HL-60 (cell line): ENCODE data around the gene OSBPL10.

Source experiments
- DNase-seq, 2 experiments: peaks; one replicate each; pipeline ENCODE4 v3.0.0-alpha.2; 2010 to 2020; ENCODE audit warnings: low read depth in 1 of 2, low spot score in 1 of 2
- H3K27ac ChIP-seq: fragments of 250-450 bp; sonication (Bioruptor Pico); replicated peaks from 2 replicates; pipeline ENCODE4 v1.5.1; 2020; ENCODE audit warnings: mild to moderate bottlenecking, moderate library complexity
- H3K27me3 ChIP-seq: fragments of 250-450 bp; sonication (Bioruptor Pico); 2 replicates; pipeline ENCODE4 v1.5.1; 2021; ENCODE audit warnings: mild to moderate bottlenecking, moderate library complexity; ENCODE audit not compliant: insufficient read depth, poor library complexity, severe bottlenecking
- H3K4me3 ChIP-seq: replicated peaks from 2 replicates; pipeline ENCODE4 v1.5.1; 2011; ENCODE audit warnings: mild to moderate bottlenecking, control low read depth, low read length; ENCODE audit not compliant: insufficient read depth
- GABPA ChIP-seq: IDR thresholded peaks from 2 replicates; pipeline ENCODE4 v1.6.1; 2012; ENCODE audit warnings: low read depth
- POLR2AphosphoS5 ChIP-seq: IDR thresholded peaks from 2 replicates; pipeline ENCODE4 v1.6.1; 2012; ENCODE audit warnings: low read depth
- SPI1 ChIP-seq: IDR thresholded peaks from 2 replicates; pipeline ENCODE4 v1.6.1; 2012; ENCODE audit warnings: low read depth, mild to moderate bottlenecking, borderline replicate concordance
- TF ChIP-seq, protein P1 (sequence below): IDR thresholded peaks from 2 replicates; pipeline ENCODE4 v1.6.1; 2012; ENCODE audit warnings: low read depth; ENCODE audit not compliant: insufficient replicate concordance
- TF ChIP-seq, protein P2 (sequence below): IDR thresholded peaks from one replicate; pipeline ENCODE4 v1.5.1; 2011; ENCODE audit warnings: low read length, control low read depth, inconsistent platforms; ENCODE audit not compliant: insufficient read depth

The OSBPL10 gene

DNA sequence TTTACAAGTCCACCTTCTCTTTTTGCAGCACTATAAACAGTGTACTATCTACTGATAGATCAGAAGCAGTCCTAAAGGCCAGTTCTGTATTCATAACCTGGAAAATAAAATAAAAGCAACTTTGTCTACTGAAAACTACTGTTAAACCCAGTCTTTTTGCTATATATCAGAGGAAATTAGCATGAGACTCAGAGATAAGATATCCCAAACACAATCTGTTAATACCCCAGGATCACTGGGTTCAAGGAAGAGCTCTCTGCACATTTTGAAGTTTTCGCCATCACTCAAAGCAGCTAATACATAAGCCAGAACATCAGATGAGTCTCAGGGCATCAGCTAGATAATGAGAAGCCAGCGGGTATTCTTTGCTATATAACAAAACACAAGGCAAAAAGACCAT is 21.8 kb downstream of the OSBPL10 start:
- H3K4me3 ChIP-seq, result no peak overlapping the region
- H3K27me3 ChIP-seq, result no peaks in the 10 kb centered on the region
- no peak overlapping the region for H3K27ac ChIP-seq
- no peak for DNase-seq
- TF ChIP-seq SPI1, result no peak
- TF ChIP-seq, protein P1, sequence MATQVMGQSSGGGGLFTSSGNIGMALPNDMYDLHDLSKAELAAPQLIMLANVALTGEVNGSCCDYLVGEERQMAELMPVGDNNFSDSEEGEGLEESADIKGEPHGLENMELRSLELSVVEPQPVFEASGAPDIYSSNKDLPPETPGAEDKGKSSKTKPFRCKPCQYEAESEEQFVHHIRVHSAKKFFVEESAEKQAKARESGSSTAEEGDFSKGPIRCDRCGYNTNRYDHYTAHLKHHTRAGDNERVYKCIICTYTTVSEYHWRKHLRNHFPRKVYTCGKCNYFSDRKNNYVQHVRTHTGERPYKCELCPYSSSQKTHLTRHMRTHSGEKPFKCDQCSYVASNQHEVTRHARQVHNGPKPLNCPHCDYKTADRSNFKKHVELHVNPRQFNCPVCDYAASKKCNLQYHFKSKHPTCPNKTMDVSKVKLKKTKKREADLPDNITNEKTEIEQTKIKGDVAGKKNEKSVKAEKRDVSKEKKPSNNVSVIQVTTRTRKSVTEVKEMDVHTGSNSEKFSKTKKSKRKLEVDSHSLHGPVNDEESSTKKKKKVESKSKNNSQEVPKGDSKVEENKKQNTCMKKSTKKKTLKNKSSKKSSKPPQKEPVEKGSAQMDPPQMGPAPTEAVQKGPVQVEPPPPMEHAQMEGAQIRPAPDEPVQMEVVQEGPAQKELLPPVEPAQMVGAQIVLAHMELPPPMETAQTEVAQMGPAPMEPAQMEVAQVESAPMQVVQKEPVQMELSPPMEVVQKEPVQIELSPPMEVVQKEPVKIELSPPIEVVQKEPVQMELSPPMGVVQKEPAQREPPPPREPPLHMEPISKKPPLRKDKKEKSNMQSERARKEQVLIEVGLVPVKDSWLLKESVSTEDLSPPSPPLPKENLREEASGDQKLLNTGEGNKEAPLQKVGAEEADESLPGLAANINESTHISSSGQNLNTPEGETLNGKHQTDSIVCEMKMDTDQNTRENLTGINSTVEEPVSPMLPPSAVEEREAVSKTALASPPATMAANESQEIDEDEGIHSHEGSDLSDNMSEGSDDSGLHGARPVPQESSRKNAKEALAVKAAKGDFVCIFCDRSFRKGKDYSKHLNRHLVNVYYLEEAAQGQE, result no peak
- no peak for TF ChIP-seq POLR2AphosphoS5
- TF ChIP-seq, protein P2, sequence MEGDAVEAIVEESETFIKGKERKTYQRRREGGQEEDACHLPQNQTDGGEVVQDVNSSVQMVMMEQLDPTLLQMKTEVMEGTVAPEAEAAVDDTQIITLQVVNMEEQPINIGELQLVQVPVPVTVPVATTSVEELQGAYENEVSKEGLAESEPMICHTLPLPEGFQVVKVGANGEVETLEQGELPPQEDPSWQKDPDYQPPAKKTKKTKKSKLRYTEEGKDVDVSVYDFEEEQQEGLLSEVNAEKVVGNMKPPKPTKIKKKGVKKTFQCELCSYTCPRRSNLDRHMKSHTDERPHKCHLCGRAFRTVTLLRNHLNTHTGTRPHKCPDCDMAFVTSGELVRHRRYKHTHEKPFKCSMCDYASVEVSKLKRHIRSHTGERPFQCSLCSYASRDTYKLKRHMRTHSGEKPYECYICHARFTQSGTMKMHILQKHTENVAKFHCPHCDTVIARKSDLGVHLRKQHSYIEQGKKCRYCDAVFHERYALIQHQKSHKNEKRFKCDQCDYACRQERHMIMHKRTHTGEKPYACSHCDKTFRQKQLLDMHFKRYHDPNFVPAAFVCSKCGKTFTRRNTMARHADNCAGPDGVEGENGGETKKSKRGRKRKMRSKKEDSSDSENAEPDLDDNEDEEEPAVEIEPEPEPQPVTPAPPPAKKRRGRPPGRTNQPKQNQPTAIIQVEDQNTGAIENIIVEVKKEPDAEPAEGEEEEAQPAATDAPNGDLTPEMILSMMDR, result no peak
- TF ChIP-seq GABPA, result no peak

DNA sequence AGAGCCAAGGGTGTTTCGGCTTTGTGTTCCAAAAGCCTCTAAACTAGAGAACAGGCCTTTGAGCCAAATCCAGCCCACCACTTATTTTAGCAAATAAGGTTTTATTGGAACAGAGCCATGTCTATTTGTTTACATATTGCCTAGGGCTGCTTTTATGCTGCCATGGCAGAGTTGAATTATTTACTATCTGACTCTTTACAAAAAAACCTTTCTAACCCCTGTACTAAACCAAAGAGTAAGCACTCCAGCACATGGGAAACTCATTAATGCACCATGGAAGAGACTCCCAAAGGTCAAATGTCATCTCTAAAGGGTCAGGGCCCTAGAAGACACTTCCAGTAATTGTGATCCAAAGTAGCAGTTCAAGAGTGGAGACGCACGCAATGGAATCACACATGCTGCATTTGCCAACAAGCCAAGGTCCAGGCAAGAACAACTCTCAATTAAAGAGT is 22.3 kb downstream of the OSBPL10 start:
- no peaks in the 10 kb centered on the region for H3K27me3 ChIP-seq
- no peak for DNase-seq
- H3K27ac ChIP-seq, result no peak overlapping the region
- TF ChIP-seq POLR2AphosphoS5 (no peak), SPI1 (no peak)
- TF ChIP-seq, protein P1, result no peak
- H3K4me3 ChIP-seq, result no peak overlapping the region

DNA sequence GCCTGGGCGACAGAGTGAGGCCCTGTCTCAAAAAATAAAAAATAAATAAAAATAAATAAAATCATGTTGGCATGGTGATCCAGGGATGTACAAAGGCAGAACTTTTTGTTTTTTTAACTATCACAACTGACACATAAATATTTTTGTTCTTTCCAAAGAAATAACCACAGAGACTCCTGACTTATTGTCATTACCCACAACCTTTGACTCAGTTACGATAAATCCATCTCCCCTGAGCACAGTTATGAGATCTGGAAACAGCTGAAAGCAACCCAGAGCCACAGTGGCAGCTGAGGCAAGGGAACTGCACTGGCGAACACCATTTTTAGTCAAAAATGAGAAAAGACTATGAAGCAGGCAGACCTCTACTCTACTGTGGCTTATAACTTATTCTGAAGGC is 24.0 kb downstream of the OSBPL10 start:
- H3K4me3 ChIP-seq, result no peak overlapping the region
- no peak for TF ChIP-seq GABPA
- TF ChIP-seq, protein P1, result no peak
- TF ChIP-seq, protein P2, result no peak
- no peak for TF ChIP-seq SPI1
- TF ChIP-seq POLR2AphosphoS5, result no peak

DNA sequence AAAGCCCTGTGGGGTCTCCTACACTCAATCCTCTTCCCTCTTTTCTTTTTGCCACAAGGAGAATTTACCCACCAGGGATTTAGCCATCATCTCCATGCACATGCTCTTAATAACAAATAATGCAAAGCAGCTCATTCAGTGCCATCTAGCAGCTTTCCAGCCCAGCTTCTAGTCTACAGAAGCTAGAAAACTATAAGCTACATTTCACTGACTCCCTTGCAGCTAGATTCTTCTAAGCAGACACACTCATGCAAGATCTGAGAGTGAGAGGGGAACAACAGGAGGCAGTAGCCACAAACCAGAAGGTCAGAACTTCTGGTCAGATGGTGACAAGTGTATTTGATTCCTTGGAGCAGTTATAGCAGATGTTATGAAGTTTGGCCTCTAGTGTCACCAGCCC is 25.5 kb downstream of the OSBPL10 start:
- H3K27ac ChIP-seq, result no peak overlapping the region
- no peak for DNase-seq
- H3K4me3 ChIP-seq, result no peak overlapping the region
- TF ChIP-seq, protein P2, result no peak
- TF ChIP-seq, protein P1, result no peak
- no peak for TF ChIP-seq POLR2AphosphoS5
- no peak for TF ChIP-seq SPI1
- no peak for TF ChIP-seq GABPA
- H3K27me3 ChIP-seq, result no peaks in the 10 kb centered on the region

More for the DNA sequence above, 24.0 kb downstream of the OSBPL10 start:
- DNase-seq, result no peak
- Histone ChIP-seq H3K27me3 (no peaks in the 10 kb centered on the region), H3K27ac (no peak overlapping the region)
